ENCODE results near the gene EEF1A2. TPM values are rescaled to one million over a fixed set of nuclear protein-coding genes. Genes with fewer than 3 reads are reported as not detected.

Gene EEF1A2
- total RNA-seq, 1 donor from 2014 or later, result 20.0 TPM

DNA sequence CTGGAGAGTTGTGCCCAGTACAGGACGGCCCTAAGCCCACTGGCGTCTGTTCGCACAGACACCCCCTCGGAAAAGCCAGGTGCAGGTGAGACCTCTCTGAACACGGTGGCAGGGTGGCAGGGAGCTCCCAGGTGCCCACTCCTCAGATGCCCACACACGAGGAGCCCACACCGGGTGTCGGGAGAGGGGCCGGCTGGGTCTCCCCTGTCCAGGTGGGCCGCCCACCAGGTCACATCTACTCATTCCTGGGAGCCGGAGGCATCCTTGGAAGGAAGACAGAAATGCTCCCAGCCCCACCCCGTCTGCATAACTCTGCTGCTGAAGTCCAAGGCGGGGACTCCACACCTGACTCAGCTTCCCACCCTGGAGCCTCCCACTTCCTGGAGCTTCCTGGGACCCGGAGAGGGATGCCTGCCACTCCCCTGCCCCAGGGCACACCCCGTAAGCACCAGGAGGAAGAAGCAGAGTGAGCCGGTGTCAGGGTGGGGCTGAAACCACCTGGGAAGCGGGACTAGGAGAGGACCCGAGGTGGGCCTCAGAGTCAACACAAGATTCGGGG, 46.2 kb upstream of the EEF1A2 start:
- DNase-seq (ENCODE audit: low read depth), result no peak
- no peak overlapping the region for H3K4me3 ChIP-seq (ENCODE audit: low read depth, low read length)
- TF ChIP-seq, protein P1, sequence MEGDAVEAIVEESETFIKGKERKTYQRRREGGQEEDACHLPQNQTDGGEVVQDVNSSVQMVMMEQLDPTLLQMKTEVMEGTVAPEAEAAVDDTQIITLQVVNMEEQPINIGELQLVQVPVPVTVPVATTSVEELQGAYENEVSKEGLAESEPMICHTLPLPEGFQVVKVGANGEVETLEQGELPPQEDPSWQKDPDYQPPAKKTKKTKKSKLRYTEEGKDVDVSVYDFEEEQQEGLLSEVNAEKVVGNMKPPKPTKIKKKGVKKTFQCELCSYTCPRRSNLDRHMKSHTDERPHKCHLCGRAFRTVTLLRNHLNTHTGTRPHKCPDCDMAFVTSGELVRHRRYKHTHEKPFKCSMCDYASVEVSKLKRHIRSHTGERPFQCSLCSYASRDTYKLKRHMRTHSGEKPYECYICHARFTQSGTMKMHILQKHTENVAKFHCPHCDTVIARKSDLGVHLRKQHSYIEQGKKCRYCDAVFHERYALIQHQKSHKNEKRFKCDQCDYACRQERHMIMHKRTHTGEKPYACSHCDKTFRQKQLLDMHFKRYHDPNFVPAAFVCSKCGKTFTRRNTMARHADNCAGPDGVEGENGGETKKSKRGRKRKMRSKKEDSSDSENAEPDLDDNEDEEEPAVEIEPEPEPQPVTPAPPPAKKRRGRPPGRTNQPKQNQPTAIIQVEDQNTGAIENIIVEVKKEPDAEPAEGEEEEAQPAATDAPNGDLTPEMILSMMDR (conservative IDR thresholded peaks at IDR 0.05; ENCODE audit: low read depth, low read length), result no peak

DNA sequence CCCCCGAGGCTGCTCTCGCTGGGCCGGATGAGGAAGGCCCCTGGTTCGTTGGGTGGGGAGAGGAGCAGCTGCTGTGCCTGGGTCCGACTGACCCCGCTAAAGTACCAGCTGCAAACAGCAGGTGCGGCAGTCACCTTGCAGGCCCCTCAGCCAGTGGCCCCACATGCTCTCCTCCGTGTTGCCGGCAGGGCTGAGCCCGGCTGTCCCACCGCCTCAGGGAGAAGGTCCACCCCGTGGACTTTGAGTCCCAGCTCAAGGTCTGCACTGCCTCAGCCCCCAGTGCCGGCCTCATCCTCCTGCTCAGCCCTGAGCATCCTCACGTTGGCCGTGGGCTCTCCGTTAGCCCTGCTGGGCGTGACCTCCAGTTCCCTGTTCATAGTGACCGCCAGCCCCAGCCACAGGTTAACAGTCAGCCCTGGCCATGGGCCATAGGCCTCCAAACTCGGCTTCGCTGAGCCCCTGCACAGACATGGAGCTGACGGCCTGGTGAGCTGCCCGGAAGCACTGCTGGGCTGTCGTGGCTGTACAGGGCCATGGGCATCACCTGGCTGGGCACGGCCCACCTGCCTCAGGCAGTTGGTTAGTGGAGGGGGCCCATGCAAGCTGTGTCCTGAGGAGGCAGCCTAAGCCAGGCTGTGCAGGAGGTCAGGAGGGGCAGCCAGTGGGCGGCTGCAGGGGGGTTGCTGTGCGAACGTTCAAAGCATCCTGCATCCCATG, 45.5 kb upstream of the EEF1A2 start:
- DNase-seq (ENCODE audit: low read depth), result no peak
- no peak overlapping the region for H3K4me3 ChIP-seq (ENCODE audit: low read depth, low read length)
- TF ChIP-seq, protein P1 (conservative IDR thresholded peaks at IDR 0.05; ENCODE audit: low read depth, low read length), result no peak

- H3K4me3 ChIP-seq (ENCODE audit: low read depth, low read length), result no peak overlapping the region
- TF ChIP-seq, protein P1 (conservative IDR thresholded peaks at IDR 0.05; ENCODE audit: low read depth, low read length), result no peak
- no peak for DNase-seq (ENCODE audit: low read depth)
Measured at GRCh38 chr20:63543733-63544132, 44.9 kb upstream of the EEF1A2 start.

DNA sequence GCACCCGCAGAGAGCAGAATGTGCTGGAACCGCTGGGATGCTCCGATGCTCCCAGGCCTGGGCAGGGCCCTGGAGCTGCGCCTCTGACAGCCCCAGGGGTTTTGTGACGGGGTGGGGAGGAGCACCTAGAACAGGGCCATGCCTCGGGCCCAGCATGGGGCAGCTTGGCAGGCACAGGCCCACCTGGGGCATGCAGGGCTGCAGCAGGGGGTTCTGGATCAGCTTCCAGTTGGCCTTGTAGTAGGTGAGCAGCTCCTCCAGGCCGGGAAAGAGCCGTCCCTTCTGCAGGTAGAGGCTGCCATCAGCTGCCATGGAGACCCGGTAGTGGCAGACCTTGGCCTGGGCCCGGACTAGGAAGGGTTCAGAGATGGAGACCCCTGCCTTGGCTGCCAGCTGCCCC, 44.2 kb upstream of the EEF1A2 start:
- no peak for DNase-seq (ENCODE audit: low read depth)
- H3K4me3 ChIP-seq (ENCODE audit: low read depth, low read length), result no peak overlapping the region
- TF ChIP-seq, protein P1 (conservative IDR thresholded peaks at IDR 0.05; ENCODE audit: low read depth, low read length), result no peak

GRCh38 chr20:63542696-63543095, 43.8 kb upstream of the EEF1A2 start:
- no peak overlapping the region for H3K4me3 ChIP-seq (ENCODE audit: low read depth, low read length)
- DNase-seq (ENCODE audit: low read depth), result no peak
- TF ChIP-seq, protein P1 (conservative IDR thresholded peaks at IDR 0.05; ENCODE audit: low read depth, low read length), result no peak

DNA sequence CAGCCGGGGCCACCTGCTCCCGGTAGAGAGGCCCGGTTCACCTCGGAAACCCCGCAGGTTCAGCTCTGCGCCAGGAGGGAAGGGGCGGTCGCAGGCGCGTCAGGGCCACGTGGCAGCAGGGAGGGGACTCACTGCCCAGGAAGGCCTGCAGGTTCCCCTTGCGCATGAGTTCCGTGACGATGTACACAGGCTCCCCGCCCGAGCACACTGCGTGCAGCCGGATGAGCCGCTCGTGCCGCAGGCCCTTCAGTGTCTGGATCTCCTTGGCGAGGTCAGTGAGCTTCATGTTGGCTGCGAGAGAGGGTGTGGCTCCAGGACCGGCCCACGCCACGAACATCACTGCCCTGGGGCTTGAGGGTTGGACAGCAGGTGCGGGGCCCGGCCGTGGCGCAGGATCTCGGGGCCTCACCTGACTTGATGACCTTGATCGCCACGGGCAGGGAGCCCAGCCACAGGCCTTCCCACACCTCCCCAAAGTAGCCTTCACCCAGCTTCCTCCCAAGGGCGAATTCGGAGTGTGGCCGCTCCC, 43.2 kb upstream of the EEF1A2 start:
- no peak for DNase-seq (ENCODE audit: low read depth)
- H3K4me3 ChIP-seq (ENCODE audit: low read depth, low read length), result no peak overlapping the region
- TF ChIP-seq, protein P1 (conservative IDR thresholded peaks at IDR 0.05; ENCODE audit: low read depth, low read length), result no peak
